Upper lobe of left lung (tissue), 6 donors: ENCODE data around the gene FAM83F. TPM values are rescaled to one million over a fixed set of nuclear protein-coding genes. Genes with fewer than 3 reads are reported as not detected.

Experiments
- ATAC-seq, 2 donors: fragments of 200-7000 bp; cut with Tn5 transposase; one replicate each; pipeline ENCODE4 v1.9.1; 2022; ENCODE audit warnings: mild to moderate bottlenecking in 2 of 2, moderate library complexity in 2 of 2; ENCODE audit not compliant: low FRiP score in 2 of 2
- DNase-seq, 2 donors: peaks; one replicate each; pipeline ENCODE4 v3.0.0-alpha.2; 2019 to 2020
- H3K27ac ChIP-seq, 4 donors: fragments of 200-600 bp; sonication (generic); one replicate each; pipeline ENCODE4 v1.5.1; 2016 to 2019
- H3K27me3 ChIP-seq, 4 donors: fragments of 200-600 bp; sonication (generic); one replicate each; pipeline ENCODE4 v1.5.1; 2017 to 2019
- H3K36me3 ChIP-seq, 4 donors: fragments of 200-600 bp; sonication (generic); one replicate each; pipeline ENCODE4 v1.5.1; 2016 to 2019
- H3K4me1 ChIP-seq, 4 donors: fragments of 200-600 bp; sonication (generic); one replicate each; pipeline ENCODE4 v1.5.1; 2018 to 2019
- H3K4me3 ChIP-seq, 4 donors: fragments of 200-600 bp; sonication (generic); one replicate each; pipeline ENCODE4 v1.5.1; 2017 to 2019; ENCODE audit warnings: mild to moderate bottlenecking in 2 of 4, moderate library complexity in 1 of 4
- H3K9me3 ChIP-seq, 4 donors: fragments of 200-600 bp; sonication (generic); one replicate each; pipeline ENCODE4 v1.5.1; 2018 to 2019
- CTCF ChIP-seq, 6 experiments: fragments of 450-650 bp in 4 of 6; fragments of 200-600 bp in 2 of 6; sonication (generic) in 2 of 6; IDR thresholded peaks; one replicate each; pipeline ENCODE4 v1.5.1; 2016 to 2019; ENCODE audit warnings: antibody characterized with exemption in 6 of 6
- EP300 ChIP-seq, 4 donors: sonication (generic); formaldehyde crosslinking; IDR thresholded peaks; one replicate each; pipeline ENCODE4 v1.5.1; 2017; ENCODE audit warnings: antibody characterized with exemption in 4 of 4, control low read depth in 2 of 4
- POLR2A ChIP-seq, 4 donors: fragments of 450-650 bp; IDR thresholded peaks; one replicate each; pipeline ENCODE4 v1.5.1; 2016 to 2017; ENCODE audit warnings: antibody characterized with exemption in 4 of 4, mild to moderate bottlenecking in 2 of 4
- POLR2AphosphoS5 ChIP-seq, 2 donors: sonication (generic); formaldehyde crosslinking; IDR thresholded peaks; one replicate each; pipeline ENCODE4 v1.5.1; 2017; ENCODE audit warnings: antibody characterized with exemption in 2 of 2
- WGBS, 2 donors: methylation state at CpG; one replicate each; pipeline ENCODE4 v1.1.5; 2017 to 2018; 5-methylcytosine and 5-hydroxymethylcytosine counted together
- total RNA-seq, 6 donors: library from RNA; depleted of rRNA in 4 of 6; stranded (reverse); fragments of >200 nt in 4 of 6; gene quantifications; one replicate each; pipeline versions ENCODE4 v1.1.0 to v1.2.1, GENCODE V29; 2016 to 2021
- donor health status: DM: no; HTN: no; CAD: no; lungs with moderate emphysema.
- donor health status: DM: no; HTN: yes; CAD: no; lungs with severe emphysema.

The FAM83F gene
- total RNA-seq, 6 donors from 2014 or later, result 0.23 to 2.8 (median 0.67) TPM

- no peaks in the 10 kb centered on the region for H3K36me3 ChIP-seq
- peaks cover 0 to 28% (median 15%) of the 10 kb centered on the region in 4 donors for H3K27me3 ChIP-seq
- peaks cover 6 to 14% (median 12%) of the 10 kb centered on the region in 4 donors for H3K4me1 ChIP-seq
- 67 to 80% methylated on average over 3 of the region's 3 CpGs for WGBS, 2 donors
- no peak for ATAC-seq
- H3K27ac ChIP-seq, result no peak overlapping the region
- no peak for DNase-seq
- H3K4me3 ChIP-seq, result no peak overlapping the region
- TF ChIP-seq POLR2A (IDR thresholded peaks at IDR 0.05) (no peak), CTCF (IDR thresholded peaks at IDR 0.05) (no peak), EP300 (IDR thresholded peaks at IDR 0.05) (no peak)
- no peaks in the 10 kb centered on the region for H3K9me3 ChIP-seq
Observed at GRCh38 chr22:39997421-39997820, 2.7 kb downstream of the FAM83F start.

GRCh38 chr22:39997939-39998726, 3.4 kb downstream of the FAM83F start:
- H3K27me3 ChIP-seq, result peaks cover 0 to 24% (median 13%) of the 10 kb centered on the region in 4 donors
- 59 to 66% methylated on average over 11 of the region's 11 CpGs for WGBS, 2 donors
- H3K4me3 ChIP-seq, result no peak overlapping the region
- H3K9me3 ChIP-seq, result no peaks in the 10 kb centered on the region
- TF ChIP-seq POLR2A (IDR thresholded peaks at IDR 0.05), result no peak
- TF ChIP-seq CTCF (IDR thresholded peaks at IDR 0.05), result no peak
- TF ChIP-seq EP300 (IDR thresholded peaks at IDR 0.05), result no peak
- no peak for TF ChIP-seq POLR2AphosphoS5 (IDR thresholded peaks at IDR 0.05)
- H3K27ac ChIP-seq, result no peak overlapping the region
- no peak for ATAC-seq
- no peaks in the 10 kb centered on the region for H3K36me3 ChIP-seq
- no peak for DNase-seq
- H3K4me1 ChIP-seq, result peaks cover 6 to 14% (median 12%) of the 10 kb centered on the region in 4 donors

- Histone ChIP-seq H3K27me3 (peaks cover 0 to 16% (median 9%) of the 10 kb centered on the region in 4 donors), H3K36me3 (no peaks in the 10 kb centered on the region), H3K4me3 (no peak overlapping the region), H3K27ac (no peak overlapping the region), H3K9me3 (no peaks in the 10 kb centered on the region), H3K4me1 (peaks cover 6 to 13% (median 11%) of the 10 kb centered on the region in 4 donors)
- DNase-seq, result no peak
- WGBS, 2 donors, result 84 to 86% methylated on average over 16 of the region's 16 CpGs
- TF ChIP-seq EP300 (IDR thresholded peaks at IDR 0.05) (no peak), CTCF (IDR thresholded peaks at IDR 0.05) (no peak), POLR2AphosphoS5 (IDR thresholded peaks at IDR 0.05) (no peak), POLR2A (IDR thresholded peaks at IDR 0.05) (no peak)
- ATAC-seq, result no peak
Observed at GRCh38 chr22:39999144-39999757, 4.5 kb downstream of the FAM83F start.

DNA sequence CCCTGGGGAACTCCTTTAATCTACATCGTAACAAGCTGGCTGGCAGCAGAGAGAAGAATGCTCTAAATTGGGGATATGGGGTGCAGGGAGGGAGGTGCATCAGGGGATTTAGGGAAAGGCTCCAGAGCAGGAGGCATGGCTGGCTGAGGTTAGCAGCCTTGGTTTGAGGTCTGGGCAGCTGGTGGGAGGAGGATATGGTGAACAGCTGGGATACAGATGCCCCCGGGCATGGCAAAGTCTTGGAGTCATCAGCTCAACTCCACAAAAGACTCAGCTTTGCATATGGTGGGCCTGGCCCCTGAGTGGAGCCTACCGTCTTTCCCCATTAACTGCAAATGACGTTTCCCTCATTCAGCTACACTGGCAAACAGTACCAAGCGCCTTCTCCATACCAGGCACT, 5.4 kb downstream of the FAM83F start:
- H3K27me3 ChIP-seq, result peaks cover 0 to 8% (median 3%) of the 10 kb centered on the region in 4 donors
- no peaks in the 10 kb centered on the region for H3K9me3 ChIP-seq
- TF ChIP-seq EP300 (IDR thresholded peaks at IDR 0.05) (no peak), POLR2AphosphoS5 (IDR thresholded peaks at IDR 0.05) (no peak), POLR2A (IDR thresholded peaks at IDR 0.05) (no peak)
- H3K4me3 ChIP-seq, result no peak overlapping the region
- no peak overlapping the region for H3K27ac ChIP-seq
- ATAC-seq (no peak), DNase-seq (no peak)
- H3K4me1 ChIP-seq, result peaks cover 0 to 9% (median 4%) of the 10 kb centered on the region in 4 donors
- H3K36me3 ChIP-seq, result no peaks in the 10 kb centered on the region
- 94 to 95% methylated on average over 5 of the region's 5 CpGs for WGBS, 2 donors

- peaks cover 0 to 3% (median 0%) of the 10 kb centered on the region in 4 donors for H3K4me1 ChIP-seq
- no peak for ATAC-seq
Observed at GRCh38 chr22:40001106-40001505, 6.4 kb downstream of the FAM83F start.

More at GRCh38 chr22:40001106-40001505, 6.4 kb downstream of the FAM83F start:
- Histone ChIP-seq H3K27me3 (no peaks in the 10 kb centered on the region), H3K9me3 (no peaks in the 10 kb centered on the region), H3K4me3 (no peak overlapping the region), H3K27ac (no peak overlapping the region), H3K36me3 (no peaks in the 10 kb centered on the region)
- TF ChIP-seq POLR2A (IDR thresholded peaks at IDR 0.05) (no peak), POLR2AphosphoS5 (IDR thresholded peaks at IDR 0.05) (no peak), CTCF (IDR thresholded peaks at IDR 0.05) (no peak), EP300 (IDR thresholded peaks at IDR 0.05) (no peak)
- no peak for DNase-seq
- 89 to 90% methylated on average over 4 of the region's 4 CpGs for WGBS, 2 donors
